Stimulated activated CD4-positive, alpha-beta T cell treated with anti-CD3 and anti-CD28 coated beads, Interleukin-15, amount 100 ng/mL, for 24 hours (primary cell): ENCODE measurements around the gene N4BP3.
"Not testable (repeated sequence)": the region's sequence is repeated elsewhere in the genome, so short reads cannot be mapped to it uniquely, and the experiment has no call there.

Experiments
- DNase-seq: peaks from one replicate; pipeline ENCODE4 v3.0.0-alpha.2; 2020

N4BP3 gene

GRCh38 chr5:178123094-178123965 lies 10.0 kb downstream of the N4BP3 start:
- no peak for DNase-seq

- DNase-seq = no peak
Observed at GRCh38 chr5:178123966-178124925, 10.9 kb downstream of the N4BP3 start.

DNA sequence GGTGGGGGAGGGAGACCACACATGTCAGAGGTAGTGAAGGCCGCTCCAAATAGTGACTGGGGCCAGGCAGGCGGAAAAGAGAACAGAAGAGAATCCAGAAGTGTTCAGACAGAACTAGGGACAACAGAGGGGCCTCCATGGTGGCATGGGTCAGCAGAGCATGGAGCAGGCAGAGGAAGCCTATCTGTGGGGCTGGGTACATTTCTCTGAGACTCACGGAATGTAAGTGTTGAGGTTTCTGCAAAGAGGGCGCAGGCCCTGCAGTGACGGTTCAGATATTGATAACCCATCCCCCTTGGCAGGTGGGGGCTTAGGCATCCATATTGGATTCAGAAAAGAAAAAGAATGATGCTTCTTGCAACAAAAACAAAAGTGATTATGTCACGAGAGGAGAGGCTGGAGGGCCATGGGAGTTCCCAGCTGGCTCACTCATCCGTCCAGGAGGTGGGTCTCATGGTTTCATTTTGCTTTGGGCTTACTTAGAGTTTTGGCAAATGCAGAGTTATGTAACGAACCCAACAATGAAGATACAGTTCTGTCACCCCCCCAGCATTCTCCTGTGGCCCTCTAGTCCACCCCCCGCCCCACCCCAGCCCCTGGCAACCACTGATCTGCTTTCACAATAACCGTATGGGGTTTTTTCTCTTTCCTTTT lies 12.0 kb downstream of the N4BP3 start:
- no peak for DNase-seq

GRCh38 chr5:178126556-178126955 lies 13.2 kb downstream of the N4BP3 start:
- no peak for DNase-seq

DNA sequence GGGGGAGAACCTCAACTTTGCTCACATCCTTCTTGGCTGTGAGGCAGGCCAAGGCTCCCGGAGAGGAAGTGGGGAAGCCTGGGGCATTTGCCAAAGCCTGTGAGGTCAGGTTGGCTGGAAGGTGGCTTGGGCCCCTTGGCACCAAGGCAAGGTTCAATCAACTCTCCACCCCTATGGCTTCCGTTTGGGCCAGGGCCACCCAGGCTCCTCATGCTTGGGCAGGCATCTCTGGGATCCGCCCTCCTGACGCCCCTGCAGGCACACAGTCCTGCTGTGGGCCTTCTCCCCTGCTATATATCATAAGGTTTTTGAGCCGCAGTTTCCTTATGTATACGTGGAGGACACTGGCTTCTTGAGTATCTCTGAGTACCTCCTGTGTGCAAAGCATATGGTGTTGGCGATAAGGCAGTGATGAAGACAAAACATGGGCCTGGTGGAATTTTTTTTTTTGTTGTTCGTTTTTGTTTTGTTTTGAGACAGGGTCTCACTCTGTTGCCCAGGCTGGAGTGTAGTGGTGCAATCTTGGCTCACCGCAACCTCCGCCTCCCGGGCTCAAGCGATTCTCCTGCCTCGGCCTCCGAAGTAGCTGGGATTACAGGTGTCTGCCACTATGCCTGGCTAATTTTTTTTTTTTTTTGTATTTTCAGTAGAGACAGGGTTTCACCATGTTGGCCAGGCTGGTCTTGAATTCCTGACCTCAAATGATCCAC lies 14.1 kb downstream of the N4BP3 start:
- DNase-seq = not testable (repeated sequence)

DNA sequence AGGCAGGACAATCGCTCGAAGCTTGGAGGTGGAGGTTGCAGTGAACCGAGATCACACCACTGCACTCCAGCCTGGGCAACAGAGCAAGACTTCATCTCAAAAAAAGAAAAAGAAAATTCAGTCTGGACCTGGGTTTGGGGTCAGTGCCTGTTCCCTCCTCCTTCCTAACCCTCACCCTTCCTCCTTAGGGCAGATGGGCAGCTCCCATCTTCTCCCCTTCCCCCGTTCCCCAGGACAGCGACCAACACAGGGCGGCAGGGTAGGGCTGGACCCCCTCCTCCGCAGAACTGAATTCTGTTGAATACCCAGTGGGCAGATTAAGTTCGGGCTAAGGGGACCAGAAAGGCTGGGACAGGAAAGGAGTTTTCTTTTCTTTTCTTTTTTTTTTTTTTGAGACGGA lies 16.0 kb downstream of the N4BP3 start:
- no peak for DNase-seq

DNA sequence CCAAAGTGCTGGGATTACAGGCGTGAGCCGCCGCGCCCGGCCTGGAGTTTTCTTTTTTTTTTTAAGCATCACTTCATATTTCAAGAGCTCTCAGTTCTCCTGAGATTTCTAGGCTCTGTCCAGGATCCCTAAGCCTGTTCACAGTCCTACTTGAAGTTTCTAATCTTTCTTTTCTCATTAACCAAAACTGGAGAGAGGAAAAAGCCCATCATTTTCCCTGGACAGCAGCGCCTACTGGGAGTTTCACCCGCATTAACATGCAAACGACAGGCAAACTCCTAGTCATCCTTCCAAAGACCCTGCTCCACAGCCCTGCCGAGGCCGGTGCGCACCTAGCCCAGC lies 16.9 kb downstream of the N4BP3 start:
- not testable (repeated sequence) for DNase-seq

DNA sequence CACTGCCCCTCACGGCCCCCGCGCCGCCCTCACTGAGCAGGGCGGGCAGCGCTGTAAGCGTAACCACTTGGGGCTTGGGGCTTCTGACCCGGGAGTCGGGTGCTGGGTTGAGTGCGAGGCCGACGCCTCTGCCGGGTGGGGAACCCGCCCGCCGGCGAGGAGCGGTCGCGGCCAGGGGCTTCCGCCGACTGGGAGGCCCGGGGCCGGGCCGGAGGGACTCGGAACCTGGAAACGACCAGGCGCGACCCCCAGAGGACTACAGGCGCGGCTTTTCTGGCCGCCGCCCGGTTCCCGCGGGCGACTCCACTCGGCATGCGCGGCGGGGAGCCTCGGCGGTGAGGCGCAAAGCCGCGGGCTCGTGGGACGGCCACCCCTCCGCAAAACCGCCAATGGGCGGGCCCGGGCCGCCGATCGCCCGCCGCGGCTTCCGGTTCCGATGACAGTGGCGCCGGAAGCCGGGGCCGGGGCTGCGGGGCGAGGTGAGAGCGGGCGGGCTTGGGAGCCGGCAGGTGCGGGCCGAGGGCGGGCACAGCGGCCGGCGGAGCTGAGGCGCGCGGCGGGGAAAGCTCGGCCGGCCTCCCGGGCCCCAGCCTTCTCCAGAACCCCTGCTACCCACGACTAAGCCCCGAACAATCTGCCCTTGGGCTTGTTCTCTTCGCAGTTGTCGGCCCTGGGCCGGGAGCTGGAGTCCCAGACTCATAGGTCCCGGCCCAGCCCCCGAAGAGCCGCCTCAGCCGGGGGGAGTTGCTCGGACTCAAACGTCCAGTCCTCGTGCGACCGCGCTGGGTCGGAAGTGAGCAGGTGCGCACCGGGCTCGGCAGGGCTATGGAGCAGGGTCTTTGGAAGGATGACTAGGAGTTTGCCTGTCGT lies 17.5 kb downstream of the N4BP3 start, which contains the start of gene RMND5B:
TSS of gene RMND5B (plus strand) at position 439 of the 870 bp plus-strand sequence. CDS start 7,106 bp downstream, outside the sequence.
- peak; percentile 91 for DNase-seq

- no peak for DNase-seq
Observed at GRCh38 chr5:178131446-178131996, 18.2 kb downstream of the N4BP3 start.

DNA sequence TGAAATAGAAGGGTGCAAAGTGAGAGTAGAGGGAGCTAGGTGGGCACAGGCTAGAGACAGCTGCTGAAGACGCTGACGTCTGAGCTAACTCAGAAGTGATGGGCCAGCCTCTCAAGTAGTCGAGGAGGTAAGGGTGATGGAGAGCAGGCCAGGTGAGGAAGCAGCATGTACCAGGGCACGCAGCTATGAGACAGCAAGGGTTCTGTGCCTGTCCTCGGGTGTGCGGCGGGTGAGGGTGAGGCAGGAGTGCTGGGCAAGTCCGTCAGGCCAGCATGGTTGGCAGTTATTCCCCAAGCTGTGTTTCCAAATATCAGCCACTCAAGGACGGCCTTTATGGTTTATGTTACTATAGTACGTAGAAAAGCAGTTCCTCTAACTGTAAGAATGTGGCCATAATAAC lies 23.7 kb downstream of the N4BP3 start:
- DNase-seq = no peak

DNA sequence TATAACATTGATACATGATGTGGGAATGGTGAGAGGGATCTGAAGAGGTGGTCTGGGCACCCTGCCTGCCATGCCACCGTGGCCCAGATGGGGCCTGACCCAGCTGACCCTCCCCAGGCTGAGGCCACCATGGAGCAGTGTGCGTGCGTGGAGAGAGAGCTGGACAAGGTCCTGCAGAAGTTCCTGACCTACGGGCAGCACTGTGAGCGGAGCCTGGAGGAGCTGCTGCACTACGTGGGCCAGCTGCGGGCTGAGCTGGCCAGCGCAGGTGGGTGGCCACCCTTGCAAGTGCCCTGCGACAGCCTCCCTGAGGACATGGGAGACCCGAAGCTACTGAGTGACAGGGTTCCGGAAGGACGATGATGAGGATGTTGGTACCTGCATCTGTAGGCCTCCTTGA lies 24.7 kb downstream of the N4BP3 start:
- DNase-seq = no peak

- no peak for DNase-seq
Observed at GRCh38 chr5:178141550-178141949, 28.2 kb downstream of the N4BP3 start.

GRCh38 chr5:178142642-178143041 lies 29.3 kb downstream of the N4BP3 start:
- no peak for DNase-seq

DNA sequence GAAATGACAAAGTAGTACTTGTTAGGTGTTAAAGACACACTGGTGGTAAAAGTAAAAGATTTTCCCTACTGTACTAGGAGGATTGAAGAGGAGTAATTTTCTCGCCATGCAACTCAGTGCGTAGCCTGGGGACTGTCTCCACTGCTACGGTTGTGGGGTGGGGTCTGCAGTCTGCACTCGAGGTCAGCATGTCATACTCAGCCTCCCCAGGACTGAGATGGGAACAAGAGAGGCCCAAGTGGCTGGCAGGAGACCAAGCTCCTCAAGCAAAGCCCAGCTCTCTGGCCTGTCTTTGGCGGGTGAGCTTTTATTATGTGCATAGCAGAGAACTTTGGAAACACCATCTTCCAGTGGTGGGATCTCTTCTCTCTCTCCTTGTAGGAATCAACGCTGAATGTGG lies 29.9 kb downstream of the N4BP3 start:
- DNase-seq = no peak

DNA sequence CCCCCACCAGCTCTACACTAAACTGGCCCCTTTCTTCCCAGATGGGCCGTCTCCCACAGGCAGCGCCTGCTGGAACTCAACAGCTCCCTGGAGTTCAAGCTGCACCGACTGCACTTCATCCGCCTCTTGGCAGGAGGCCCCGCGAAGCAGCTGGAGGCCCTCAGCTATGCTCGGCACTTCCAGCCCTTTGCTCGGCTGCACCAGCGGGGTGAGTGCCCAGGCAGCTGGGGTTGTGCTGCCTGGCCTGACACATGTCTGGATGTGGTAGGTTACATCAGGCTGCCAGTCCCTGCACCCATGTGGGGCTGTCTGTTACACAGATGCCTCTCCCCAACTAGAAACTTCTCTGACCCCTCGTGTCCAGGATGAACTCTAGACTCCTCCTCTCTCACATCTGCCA lies 30.6 kb downstream of the N4BP3 start:
- DNase-seq = no peak

DNA sequence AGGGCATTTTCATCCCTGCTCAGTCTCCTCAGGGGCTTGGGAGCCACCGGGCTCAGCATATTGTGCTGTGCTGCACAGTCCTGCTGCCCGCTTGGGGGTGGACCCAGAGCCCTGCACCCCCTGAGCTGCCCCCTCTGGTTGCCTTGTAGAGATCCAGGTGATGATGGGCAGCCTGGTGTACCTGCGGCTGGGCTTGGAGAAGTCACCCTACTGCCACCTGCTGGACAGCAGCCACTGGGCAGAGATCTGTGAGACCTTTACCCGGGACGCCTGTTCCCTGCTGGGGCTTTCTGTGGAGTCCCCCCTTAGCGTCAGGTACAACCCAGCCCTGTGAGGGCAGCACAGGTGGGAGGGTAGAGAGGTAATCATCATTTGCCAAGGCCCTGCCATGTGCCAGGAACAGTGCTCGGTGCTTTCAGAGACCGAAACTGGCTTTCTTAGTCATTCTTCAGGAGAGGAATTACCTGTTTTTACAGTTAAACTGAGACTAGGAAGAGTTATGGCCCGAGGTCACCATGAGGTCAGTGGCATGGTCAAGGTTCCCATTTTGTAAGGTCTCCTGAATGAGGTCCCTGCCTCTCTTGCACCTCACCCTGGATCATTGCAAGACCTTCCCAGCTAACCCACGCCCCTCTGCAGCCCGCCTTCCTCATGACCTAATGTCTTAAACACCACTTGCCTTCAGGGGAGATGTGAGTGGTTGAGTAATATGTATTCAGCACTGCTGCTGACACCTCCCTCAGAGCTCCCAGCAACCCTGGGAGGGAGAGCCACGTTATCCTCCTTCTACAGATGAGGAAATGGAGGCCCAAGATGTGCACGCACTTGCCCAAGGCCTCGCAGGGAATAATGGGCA lies 32.9 kb downstream of the N4BP3 start:
- DNase-seq = peak; percentile 79

DNA sequence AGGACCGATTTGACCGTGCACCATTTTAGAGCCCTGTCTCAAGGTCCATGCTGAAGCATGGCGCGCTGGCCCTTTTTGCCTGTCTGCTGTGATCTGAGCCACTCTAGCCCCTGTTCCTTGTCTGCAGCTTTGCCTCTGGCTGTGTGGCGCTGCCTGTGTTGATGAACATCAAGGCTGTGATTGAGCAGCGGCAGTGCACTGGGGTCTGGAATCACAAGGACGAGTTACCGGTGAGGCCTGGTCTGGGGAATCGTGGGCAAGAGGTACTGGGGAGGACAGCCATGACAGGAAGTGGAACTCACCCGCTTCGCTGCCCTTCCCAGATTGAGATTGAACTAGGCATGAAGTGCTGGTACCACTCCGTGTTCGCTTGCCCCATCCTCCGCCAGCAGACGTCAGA lies 34.1 kb downstream of the N4BP3 start:
- no peak for DNase-seq

DNA sequence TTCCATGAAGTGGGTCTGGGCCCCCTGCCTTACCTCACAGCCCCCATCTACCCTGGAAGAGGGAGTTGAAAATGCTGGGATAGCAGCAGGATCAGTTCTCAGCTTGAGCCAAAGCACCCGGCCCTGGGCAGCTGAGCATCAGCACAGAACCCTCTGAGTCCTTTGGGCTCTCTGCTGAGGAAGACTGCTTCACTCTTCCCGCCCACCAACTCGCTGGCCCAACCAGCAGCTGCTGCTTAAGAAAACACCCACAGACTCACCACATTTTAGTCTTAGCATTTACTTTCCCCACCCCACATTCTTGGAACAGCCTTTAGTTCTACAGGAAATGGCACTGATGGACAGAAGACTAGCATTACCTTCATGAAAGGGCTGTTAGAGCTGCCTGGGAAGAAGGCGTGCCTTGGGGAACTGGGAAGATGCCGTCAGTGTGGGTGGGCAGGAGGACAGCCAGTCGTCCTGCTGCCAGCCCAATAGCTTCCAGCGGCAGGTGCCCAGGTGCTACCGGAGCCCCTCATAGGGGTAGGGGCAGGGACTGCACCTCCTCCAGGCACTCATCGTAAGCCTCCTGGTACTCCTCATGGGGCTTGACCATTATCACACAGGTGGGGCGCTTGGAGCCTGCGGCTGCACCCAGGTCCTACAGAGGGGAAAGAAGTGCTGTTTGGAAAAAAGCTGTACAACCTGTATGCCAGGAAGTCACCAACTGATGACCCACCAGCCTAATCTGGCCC lies 36.0 kb downstream of the N4BP3 start:
- peak; percentile 40 for DNase-seq

DNA sequence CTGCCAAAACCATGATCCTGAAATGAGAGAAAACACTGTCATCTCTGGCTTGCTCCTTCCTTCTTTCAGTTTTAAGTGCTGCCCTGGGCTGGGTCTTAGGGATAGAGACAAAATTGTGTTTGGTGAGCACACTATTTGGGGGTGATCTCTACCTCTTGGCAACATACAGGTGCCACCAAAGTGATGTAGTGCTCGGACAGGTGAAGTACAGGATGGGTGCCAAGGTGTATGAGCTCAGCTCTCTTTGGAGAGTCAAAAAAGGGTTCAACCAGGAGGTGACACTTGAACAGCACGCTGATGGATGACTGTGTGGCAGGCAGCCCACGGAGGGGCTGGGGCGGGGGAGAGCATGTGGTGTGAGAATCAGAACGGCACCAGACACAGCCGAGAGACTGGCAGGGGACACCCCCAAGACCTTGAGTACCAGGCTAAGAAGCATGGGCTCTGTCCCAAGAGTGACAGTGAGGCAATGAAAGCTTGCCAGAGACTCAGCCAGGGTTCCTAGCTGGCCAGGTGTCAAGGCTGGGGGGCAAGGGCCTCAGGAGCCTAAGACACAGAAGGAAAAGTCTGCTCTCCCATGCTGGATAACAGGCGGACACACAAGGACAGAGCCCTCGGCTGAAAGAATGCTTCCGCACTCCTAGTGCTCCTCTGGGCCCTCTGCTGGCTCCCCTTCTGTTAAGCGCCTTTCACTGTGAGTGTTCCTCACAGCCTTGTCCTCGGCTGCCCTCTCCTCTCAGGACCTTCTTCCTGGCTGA lies 37.8 kb downstream of the N4BP3 start:
- no peak for DNase-seq
